GM21529 (cell line): ENCODE data around the gene ZNF552.
"Not testable (repeated sequence)": the region's sequence is repeated elsewhere in the genome, so short reads cannot be mapped to it uniquely, and the experiment has no call there.

Source experiments
- ATAC-seq: cut with Tn5 transposase; IDR thresholded peaks from one replicate; pipeline ENCODE4 v1.9.1; 2021; ENCODE audit not compliant: unreplicated experiment

ZNF552 gene

GRCh38 chr19:57814505-57815246 is at the start of gene ZNF552:
Gene ZNF552, minus strand, starts transcription at chr19:57814913. Its CDS starts 170 bp downstream, at chr19:57814743.
- ATAC-seq: peak; percentile 70

- not testable (repeated sequence) for ATAC-seq
Observed at GRCh38 chr19:57862351-57862750, 47.6 kb upstream of the ZNF552 start.

- not testable (repeated sequence) for ATAC-seq
Observed at GRCh38 chr19:57854117-57854516, 39.4 kb upstream of the ZNF552 start.

- not testable (repeated sequence) for ATAC-seq
Observed at GRCh38 chr19:57851812-57852603, 37.3 kb upstream of the ZNF552 start.

- ATAC-seq: no peak
Observed at GRCh38 chr19:57850553-57851017, 35.9 kb upstream of the ZNF552 start.

- ATAC-seq: peak; percentile 97
Observed at GRCh38 chr19:57849666-57850473, 35.2 kb upstream of the ZNF552 start, which contains the start of gene ZNF587. Gene ZNF587, plus strand, starts transcription at chr19:57849859. Its CDS starts 180 bp downstream, at chr19:57850039.

- ATAC-seq: peak; percentile 29
Observed at GRCh38 chr19:57849162-57849665, 34.5 kb upstream of the ZNF552 start.

GRCh38 chr19:57847164-57847563 is 32.5 kb upstream of the ZNF552 start:
- ATAC-seq: not testable (repeated sequence)

GRCh38 chr19:57841122-57841763 is 26.5 kb upstream of the ZNF552 start:
- ATAC-seq: no peak

- not testable (repeated sequence) for ATAC-seq
Observed at GRCh38 chr19:57838622-57839191, 24.0 kb upstream of the ZNF552 start.

- not testable (repeated sequence) for ATAC-seq
Observed at GRCh38 chr19:57836991-57837390, 22.3 kb upstream of the ZNF552 start.

GRCh38 chr19:57830071-57830602 is 15.4 kb upstream of the ZNF552 start, which contains the start of gene ZNF587B:
Gene ZNF587B, plus strand, starts transcription at chr19:57830299. Its CDS starts 230 bp downstream, at chr19:57830529.
- ATAC-seq: no peak

- ATAC-seq: no peak
Observed at GRCh38 chr19:57829316-57829715, 14.6 kb upstream of the ZNF552 start.

- ATAC-seq: no peak
Observed at GRCh38 chr19:57825511-57825910, 10.8 kb upstream of the ZNF552 start.

GRCh38 chr19:57823608-57824007 is 8.9 kb upstream of the ZNF552 start:
- not testable (repeated sequence) for ATAC-seq

GRCh38 chr19:57823155-57823554 is 8.4 kb upstream of the ZNF552 start:
- ATAC-seq: not testable (repeated sequence)

- not testable (repeated sequence) for ATAC-seq
Observed at GRCh38 chr19:57821501-57821900, 6.8 kb upstream of the ZNF552 start.

GRCh38 chr19:57821095-57821494 is 6.4 kb upstream of the ZNF552 start:
- not testable (repeated sequence) for ATAC-seq

GRCh38 chr19:57820599-57820998 is 5.9 kb upstream of the ZNF552 start:
- no peak for ATAC-seq
